ENCODE data around the gene DOK4.

The DOK4 gene

DNA sequence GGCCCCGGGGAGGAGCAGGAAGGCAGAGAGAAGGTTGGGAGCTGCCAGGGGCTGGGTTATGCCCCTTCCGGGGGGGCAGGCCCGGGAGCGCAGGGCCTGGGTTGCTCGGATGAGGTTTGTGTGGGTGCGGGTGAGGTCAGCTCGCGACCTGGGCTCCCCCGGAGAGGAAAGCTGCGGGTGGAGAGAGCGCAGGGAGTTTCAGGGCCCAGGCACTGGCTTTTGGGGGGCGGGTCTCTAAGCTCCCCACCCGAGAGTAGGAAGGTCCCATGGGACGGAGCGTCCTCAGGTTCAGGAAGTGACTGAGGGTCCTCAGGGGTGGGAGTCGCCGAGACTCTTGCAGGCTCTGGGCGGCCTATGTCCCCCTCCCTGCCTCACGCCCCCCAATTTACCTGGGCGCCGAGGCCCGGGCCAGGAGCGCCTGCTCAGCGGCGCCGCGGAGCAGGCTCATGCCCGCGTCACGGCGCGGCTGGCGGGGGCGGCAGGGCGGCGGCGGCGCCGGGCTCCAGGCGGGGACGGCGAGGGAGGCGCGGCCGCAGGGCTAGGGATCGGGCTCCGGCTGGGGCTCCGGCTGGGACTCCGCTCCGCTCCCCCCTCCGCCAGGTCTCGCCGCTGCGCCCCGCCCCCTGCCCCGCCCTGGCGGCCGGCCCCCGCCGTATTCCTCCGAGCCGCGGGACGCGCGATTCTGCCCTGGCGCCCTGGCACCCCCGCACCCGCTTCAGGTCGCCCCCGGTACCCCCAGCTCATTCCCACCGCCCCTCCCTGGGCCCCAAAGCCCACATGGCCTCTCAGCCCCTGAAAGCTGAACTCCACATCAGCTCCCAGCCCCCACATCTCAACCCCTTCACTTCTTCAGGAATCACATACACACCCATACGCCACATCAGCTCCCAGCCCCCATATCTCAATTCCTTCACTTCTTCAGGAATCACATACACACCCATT is at the start of gene DOK4:
TSS of gene DOK4 (minus strand) at position 578 of the 942 bp plus-strand sequence. CDS start 6,986 bp downstream, outside the sequence.
- H3K36me3 Mint-ChIP-seq: no peaks in the 10 kb centered on the region
- peak within 1 kb of the TSS; percentile 47 for H3K27ac Mint-ChIP-seq
- peaks cover 18% of the 10 kb centered on the region for H3K4me1 Mint-ChIP-seq (ENCODE audit: low read depth)
- peak within 1 kb of the TSS; percentile 85 for H3K4me3 Mint-ChIP-seq
- no peaks in the 10 kb centered on the region for H3K27me3 Mint-ChIP-seq
- no peaks in the 10 kb centered on the region for H3K9me3 Mint-ChIP-seq (ENCODE audit: low read depth)

DNA sequence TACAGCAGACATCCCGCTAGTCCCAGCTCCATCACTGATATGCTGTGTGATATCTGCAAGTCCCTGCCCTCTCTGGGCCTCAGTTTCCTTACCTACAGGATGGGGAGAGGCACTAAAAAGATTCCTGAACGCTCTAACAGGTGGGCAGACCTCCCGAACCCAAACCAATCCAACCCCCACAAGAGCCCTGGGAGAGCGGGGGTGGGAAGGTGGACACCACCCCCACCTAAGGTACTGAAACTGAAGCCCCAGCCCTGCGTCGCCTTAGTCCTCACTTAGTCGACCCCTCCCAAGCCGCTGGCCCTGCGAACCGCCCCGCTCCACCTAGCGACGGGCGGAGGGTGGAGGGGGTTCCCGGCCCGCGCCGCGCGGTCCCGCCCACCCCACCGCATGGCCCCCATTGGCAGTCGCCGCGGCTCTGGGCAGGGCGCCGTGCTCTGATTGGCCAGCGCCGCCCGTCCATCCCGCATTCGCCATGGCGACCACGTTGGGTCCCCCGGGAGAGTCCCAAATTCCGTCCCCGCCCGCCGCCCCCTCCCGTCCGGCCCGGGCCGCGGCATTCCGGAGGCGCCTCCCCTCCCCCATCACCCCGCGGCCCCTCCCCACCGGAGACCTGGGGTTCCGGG is 49.5 kb upstream of the DOK4 start:
- H3K27ac Mint-ChIP-seq: peak overlapping the region; percentile 86
- H3K4me3 Mint-ChIP-seq: peak overlapping the region; percentile 82
- peaks cover 64% of the 10 kb centered on the region for H3K4me1 Mint-ChIP-seq (ENCODE audit: low read depth)
- no peaks in the 10 kb centered on the region for H3K9me3 Mint-ChIP-seq (ENCODE audit: low read depth)
- no peaks in the 10 kb centered on the region for H3K36me3 Mint-ChIP-seq
- H3K27me3 Mint-ChIP-seq: no peaks in the 10 kb centered on the region

DNA sequence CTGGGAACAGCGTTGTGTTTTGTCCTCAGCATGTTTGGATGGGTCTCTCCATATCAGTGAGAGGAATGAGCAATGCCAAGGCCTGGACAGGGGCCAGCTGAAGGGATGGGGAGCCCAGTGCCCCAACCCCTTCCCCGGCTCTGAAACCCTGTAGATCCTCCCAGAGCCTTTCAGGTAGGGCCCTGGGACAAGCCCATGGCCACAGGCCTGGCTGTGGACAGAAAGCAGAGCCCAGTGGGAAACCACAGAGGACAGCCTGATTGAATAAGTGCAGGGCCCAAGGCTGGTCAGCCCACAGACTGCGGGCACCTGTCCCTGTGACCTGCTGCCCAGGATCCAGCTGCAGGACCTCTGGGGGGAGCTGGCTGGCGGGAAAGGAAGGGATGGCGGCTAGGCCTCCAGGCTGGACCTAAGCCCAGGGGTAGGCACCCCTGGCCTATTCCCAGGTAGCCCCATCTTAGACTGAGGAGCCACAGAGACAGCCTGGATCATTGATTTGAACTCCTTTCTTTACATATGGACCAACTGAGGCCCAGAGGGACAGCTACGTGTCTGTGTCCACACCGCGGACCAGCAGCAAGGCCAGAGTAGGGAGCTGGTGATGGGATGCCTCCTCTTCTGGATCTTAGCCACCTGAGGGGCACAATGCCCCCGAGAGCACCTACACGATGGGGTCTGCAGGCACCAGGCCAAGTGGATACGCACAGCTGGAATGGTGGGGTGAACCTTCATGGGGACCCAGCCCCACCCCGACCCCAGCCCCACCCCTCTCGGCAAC is 48.8 kb upstream of the DOK4 start:
- Mint-ChIP-seq H3K27ac (peak overlapping the region; percentile 38), H3K9me3 (ENCODE audit: low read depth) (no peaks in the 10 kb centered on the region), H3K4me1 (ENCODE audit: low read depth) (peaks cover 71% of the 10 kb centered on the region), H3K4me3 (peak overlapping the region; percentile 82), H3K36me3 (no peaks in the 10 kb centered on the region), H3K27me3 (no peaks in the 10 kb centered on the region)

DNA sequence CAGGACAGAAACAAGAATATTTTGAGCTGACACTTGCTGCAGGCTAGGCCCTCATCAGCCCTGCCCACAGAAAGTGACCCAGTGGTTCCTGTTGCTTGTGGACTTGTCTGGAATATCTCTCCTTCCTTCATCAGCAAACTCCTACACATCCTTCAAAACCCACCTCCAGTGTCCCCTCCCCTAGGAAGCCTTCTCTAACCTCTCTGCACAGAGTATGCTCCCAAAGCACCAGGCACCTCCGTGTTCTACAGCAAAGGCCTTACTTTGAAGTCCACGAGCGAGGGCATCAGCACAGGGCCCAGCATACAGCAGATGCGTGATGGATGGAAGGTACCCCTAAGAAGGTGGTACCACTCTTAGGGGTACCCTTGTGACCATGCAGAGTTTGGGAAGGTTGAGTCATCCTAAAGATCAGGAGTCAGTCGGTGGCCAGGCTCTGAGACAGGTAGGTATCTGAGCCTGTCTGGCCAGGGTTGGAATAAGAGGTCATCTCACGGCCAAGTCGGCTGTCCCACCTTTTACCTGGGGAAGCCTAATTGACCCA is 48.1 kb upstream of the DOK4 start:
- no peaks in the 10 kb centered on the region for H3K36me3 Mint-ChIP-seq
- peaks cover 78% of the 10 kb centered on the region for H3K4me1 Mint-ChIP-seq (ENCODE audit: low read depth)
- peak overlapping the region; percentile 66 for H3K4me3 Mint-ChIP-seq
- peak overlapping the region; percentile 59 for H3K27ac Mint-ChIP-seq
- no peaks in the 10 kb centered on the region for H3K27me3 Mint-ChIP-seq
- no peaks in the 10 kb centered on the region for H3K9me3 Mint-ChIP-seq (ENCODE audit: low read depth)

DNA sequence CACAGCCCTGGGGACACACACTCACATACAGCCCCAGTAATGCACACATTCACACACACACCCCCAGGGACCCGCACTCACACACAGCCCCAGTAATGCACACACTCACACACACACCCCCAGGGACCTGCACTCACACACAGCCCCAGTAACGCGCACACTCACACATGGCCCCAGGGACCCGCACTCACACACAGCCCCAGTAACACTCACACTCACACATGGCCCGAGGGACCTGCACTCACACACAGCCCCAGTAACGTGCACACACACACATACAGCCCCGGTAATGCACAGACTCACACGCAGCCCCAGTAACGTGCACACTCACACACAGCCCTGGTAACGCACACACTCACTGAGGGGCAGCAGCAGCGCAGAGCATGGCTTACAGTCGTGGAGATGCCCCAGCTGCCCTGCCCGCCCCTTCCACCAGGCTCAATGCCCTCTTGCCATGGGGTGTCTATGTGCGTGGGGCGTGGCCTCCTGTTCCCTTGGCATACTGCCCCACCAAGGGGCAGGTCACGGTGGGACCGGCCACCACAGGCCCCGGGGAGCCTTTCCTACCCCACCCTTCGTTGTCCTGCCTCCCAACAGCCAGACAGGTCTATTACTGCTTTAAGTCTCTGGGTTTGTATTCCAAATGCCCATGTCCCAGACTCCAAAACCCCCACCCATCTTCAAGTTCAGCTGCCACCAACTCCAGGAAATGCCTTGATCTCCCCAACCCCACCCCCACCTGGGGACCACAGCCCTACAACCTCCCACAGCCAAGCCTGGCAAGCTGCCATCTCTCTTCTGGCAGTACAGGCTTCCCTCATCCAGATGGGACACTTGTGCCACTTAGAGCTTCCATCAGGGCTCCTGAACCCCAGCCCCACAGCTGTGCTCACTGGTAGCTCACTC is 47.4 kb upstream of the DOK4 start:
- peak overlapping the region; percentile 66 for H3K4me3 Mint-ChIP-seq
- H3K9me3 Mint-ChIP-seq (ENCODE audit: low read depth): no peaks in the 10 kb centered on the region
- peaks cover 73% of the 10 kb centered on the region for H3K4me1 Mint-ChIP-seq (ENCODE audit: low read depth)
- no peaks in the 10 kb centered on the region for H3K27me3 Mint-ChIP-seq
- no peaks in the 10 kb centered on the region for H3K36me3 Mint-ChIP-seq
- peak overlapping the region; percentile 82 for H3K27ac Mint-ChIP-seq

DNA sequence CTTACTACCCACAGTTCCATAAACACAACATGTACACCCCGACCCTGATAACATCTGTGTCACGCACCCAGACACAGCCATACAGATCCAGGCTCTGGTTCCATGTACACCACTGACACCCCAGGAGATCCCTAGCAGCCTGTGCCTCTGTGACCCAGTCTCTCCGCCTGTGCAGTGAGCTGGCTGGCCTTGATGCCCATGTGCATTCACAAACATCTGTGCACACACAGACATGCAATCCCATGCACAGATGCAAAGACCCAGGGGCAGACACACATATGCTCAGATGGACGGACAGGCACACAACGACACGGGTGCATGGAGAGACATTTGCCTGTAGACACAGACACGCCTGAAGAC is 46.0 kb upstream of the DOK4 start:
- no peaks in the 10 kb centered on the region for H3K27me3 Mint-ChIP-seq
- no peaks in the 10 kb centered on the region for H3K9me3 Mint-ChIP-seq (ENCODE audit: low read depth)
- H3K27ac Mint-ChIP-seq: peak overlapping the region; percentile 30
- peaks cover 60% of the 10 kb centered on the region for H3K4me1 Mint-ChIP-seq (ENCODE audit: low read depth)
- no peak overlapping the region for H3K4me3 Mint-ChIP-seq
- no peaks in the 10 kb centered on the region for H3K36me3 Mint-ChIP-seq

DNA sequence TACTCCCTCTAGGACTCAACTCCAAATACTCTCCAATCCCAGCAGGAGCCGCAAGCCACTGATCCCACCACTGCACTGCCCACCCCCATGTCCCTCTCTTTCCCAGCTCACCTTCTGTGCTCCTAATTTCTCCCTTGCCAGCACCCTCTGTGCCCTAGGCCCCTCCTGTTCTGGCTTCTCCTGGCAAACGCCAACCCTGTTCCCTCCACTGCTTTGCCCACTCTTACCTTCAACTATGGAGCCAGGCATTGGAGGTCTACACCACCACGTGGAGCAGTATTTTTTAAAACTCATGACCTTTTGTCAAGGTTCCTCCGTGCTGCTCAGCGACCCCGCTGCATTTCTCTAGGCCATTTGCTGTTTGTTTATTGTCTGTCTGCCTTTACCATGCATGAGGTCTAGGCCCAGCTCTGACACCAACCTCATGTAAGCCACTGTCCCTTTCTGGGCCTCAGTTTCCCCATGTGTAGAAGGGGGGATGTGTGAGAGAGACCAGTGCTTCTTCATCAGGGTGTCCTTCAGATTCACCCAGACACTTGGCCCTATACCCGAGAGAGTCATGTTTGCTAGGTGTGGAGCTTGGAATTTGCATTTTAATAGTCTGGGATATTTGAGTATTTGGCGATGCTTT is 45.5 kb upstream of the DOK4 start:
- Mint-ChIP-seq H3K9me3 (ENCODE audit: low read depth) (no peaks in the 10 kb centered on the region), H3K4me1 (ENCODE audit: low read depth) (peaks cover 55% of the 10 kb centered on the region), H3K36me3 (no peaks in the 10 kb centered on the region), H3K4me3 (peak overlapping the region; percentile 79), H3K27me3 (no peaks in the 10 kb centered on the region), H3K27ac (peak overlapping the region; percentile 97)

DNA sequence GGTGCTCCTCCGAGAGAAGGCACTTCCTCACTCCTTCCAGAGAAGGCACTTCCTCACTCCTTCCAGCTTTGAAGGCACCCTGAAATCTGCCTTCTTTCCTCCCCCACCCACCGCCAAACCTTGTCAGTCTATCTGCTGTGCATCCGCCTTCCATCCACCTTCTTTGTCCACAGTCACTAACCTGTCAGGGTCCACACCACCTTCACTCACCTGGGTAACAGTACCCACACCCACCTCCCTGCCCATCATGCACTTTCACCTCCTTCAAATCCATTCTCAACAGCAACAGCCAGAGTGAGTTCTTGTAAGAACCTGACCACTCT is 44.9 kb upstream of the DOK4 start:
- Mint-ChIP-seq H3K4me1 (ENCODE audit: low read depth) (peaks cover 55% of the 10 kb centered on the region), H3K27me3 (no peaks in the 10 kb centered on the region), H3K27ac (peak overlapping the region; percentile 97), H3K9me3 (ENCODE audit: low read depth) (no peaks in the 10 kb centered on the region), H3K4me3 (peak overlapping the region; percentile 79), H3K36me3 (no peaks in the 10 kb centered on the region)

DNA sequence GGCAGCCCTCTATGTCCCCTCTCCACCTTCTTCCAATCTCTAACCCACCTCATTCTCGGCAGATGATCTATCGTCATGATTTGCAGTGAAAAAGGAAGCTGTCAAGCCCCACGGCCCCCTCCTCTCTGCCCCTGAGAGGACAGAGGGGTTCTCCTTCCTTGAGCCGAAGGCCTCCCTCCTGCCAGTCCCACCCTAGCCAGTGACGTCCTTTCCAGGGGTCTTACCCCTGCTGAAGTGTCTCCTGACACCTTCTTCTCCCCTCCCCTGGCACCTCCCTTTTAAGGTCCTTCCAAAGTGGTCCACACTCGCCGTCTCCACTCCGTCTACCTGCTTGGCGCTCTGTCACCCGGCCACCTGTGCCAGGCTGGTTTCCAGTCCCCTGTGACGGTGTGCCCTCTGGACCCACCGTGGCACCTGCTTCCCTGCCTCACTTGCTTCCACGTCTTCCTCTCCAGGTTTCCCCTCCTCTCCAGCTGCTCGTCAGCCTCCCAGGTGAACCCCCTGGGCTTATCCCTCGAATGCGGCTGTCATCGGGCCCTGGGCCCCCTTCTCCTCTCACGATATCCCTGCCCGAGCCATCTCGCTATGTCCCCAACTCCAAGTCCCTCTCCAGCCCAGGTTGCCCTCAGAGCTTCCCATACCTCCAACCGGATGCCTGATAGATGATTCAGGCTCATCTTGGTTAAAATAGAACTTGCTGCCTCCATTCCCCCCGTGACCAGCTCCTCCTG is 44.4 kb upstream of the DOK4 start:
- H3K4me1 Mint-ChIP-seq (ENCODE audit: low read depth): peaks cover 54% of the 10 kb centered on the region
- no peaks in the 10 kb centered on the region for H3K36me3 Mint-ChIP-seq
- peak overlapping the region; percentile 79 for H3K4me3 Mint-ChIP-seq
- no peaks in the 10 kb centered on the region for H3K27me3 Mint-ChIP-seq
- H3K9me3 Mint-ChIP-seq (ENCODE audit: low read depth): no peaks in the 10 kb centered on the region
- peak overlapping the region; percentile 97 for H3K27ac Mint-ChIP-seq

DNA sequence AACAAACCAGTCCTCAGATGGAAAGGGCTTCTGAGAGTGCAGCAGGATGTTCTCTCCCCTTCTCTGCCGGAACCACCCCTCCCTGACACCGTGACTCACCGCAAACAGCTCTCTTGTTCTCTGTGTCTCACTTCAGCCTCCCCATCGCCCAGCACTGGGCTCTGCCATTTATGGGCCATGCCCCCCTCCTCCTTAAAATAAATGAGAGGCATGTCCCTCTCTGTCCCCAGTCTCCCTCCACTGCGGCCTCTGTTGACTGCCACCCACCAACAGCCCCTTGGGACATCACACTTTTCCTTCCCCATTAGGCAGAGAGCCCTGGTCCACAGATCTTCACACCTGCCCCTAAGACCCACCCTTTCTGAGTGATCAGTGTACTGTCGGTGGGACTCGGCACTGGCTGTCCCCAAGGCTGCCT is 43.8 kb upstream of the DOK4 start:
- Mint-ChIP-seq H3K4me3 (peak overlapping the region; percentile 79), H3K36me3 (no peaks in the 10 kb centered on the region), H3K27me3 (no peaks in the 10 kb centered on the region), H3K27ac (peak overlapping the region; percentile 97), H3K9me3 (ENCODE audit: low read depth) (no peaks in the 10 kb centered on the region), H3K4me1 (ENCODE audit: low read depth) (peaks cover 52% of the 10 kb centered on the region)

DNA sequence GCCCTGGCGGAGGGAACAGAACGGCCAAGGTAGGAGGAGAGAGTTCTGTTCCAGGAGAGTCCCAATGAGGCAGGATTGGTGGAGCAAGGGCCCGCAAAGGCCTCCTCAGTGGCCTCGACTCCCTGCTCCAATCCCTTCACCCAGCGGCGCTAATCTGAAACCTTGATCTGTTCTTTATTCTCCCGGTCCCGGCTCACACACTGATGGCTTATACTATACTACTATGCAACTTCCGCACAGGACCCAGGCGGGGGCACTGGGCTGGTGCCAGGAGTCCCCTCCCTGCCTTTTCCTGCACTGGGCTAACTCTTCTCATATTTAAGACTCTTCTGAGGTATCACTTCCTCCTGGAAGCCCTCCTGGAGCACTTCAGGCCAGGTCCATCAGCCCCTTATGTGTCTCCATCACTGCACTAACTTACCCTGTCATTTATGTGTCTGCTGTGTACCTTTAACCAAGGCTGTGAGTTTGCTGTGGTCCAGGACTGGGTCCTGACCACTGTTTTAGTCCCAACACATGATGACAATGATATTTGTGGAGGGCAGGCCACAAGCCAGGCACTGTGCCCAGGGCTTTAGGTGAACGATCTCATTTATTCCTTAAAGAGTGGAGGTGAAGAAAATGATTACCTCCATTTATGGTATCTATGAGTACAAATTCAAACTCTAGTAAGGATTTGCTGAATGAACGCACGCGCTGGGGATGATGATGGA is 43.3 kb upstream of the DOK4 start:
- Mint-ChIP-seq H3K4me1 (ENCODE audit: low read depth) (peaks cover 48% of the 10 kb centered on the region), H3K27me3 (no peaks in the 10 kb centered on the region), H3K9me3 (ENCODE audit: low read depth) (no peaks in the 10 kb centered on the region), H3K36me3 (no peaks in the 10 kb centered on the region), H3K27ac (peak overlapping the region; percentile 97), H3K4me3 (peak overlapping the region; percentile 79)

DNA sequence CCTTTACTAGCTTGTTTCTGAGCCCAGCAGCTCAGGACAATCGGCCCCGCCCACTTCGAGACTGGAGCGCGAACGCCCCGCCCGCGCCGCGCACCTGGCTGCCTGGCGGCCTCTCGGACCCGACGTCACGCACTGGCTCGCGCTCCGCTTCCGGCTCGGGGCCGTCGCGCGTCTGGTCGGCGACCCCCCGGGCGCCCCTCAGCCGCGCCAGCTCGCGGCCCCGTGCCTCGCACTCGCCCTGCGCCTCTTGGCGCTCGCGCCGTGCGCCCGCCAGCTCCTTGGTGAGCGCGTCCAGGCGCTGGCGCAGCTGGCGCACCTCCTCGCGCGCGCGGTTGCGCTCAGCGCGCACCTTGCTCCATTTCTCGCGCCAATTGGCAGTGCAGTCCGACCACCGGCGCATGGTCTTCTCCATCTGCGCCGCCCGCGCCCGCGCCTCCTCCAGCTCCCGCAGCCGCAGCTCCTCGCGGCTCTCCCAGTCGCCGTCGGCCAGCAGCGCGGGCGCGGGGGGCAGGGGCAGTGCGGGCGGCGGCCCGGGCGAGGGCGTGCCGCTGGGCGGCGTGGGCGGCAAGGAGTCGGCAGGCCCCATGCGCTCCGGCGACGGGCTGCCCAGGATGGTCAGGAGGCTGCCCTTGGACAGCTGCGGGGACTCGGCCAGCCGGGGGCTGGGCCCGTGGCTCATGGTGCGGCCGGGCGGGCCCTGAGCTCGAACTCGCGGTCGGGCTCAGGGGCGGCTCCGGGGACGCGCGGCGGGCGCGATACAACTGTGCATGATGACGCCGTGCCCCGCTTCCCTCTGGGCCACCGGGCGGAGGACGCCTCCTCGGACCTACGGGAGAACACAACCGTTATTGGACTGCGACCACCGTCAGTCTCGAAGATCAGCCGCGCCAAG is 42.5 kb upstream of the DOK4 start:
- Mint-ChIP-seq H3K27me3 (no peaks in the 10 kb centered on the region), H3K4me3 (no peak overlapping the region), H3K4me1 (ENCODE audit: low read depth) (peaks cover 40% of the 10 kb centered on the region), H3K9me3 (ENCODE audit: low read depth) (no peaks in the 10 kb centered on the region), H3K27ac (peak overlapping the region; percentile 97), H3K36me3 (no peaks in the 10 kb centered on the region)
